ENCODE measurements around the gene TRIM60.
"Not testable (repeated sequence)": the region's sequence is repeated elsewhere in the genome, so short reads cannot be mapped to it uniquely, and the experiment has no call there.

TRIM60 gene

GRCh38 chr4:165055601-165056000, 23.8 kb downstream of the TRIM60 start:
- no peak for DNase-seq

GRCh38 chr4:165058666-165059065, 26.9 kb downstream of the TRIM60 start:
- DNase-seq, result no peak

- no peak for DNase-seq
These were observed 27.6 kb downstream of the TRIM60 start for GRCh38 chr4:165059386-165059785.

GRCh38 chr4:165060938-165061337, 29.1 kb downstream of the TRIM60 start:
- DNase-seq, result no peak

- no peak for DNase-seq
These were observed 38.8 kb downstream of the TRIM60 start for GRCh38 chr4:165070560-165070959.

GRCh38 chr4:165073346-165073745, 41.5 kb downstream of the TRIM60 start:
- not testable (repeated sequence) for DNase-seq

GRCh38 chr4:165077034-165077578, 45.3 kb downstream of the TRIM60 start:
- DNase-seq, result no peak

- DNase-seq, result peak; percentile 4
These were observed 47.7 kb downstream of the TRIM60 start for GRCh38 chr4:165079476-165079875.

GRCh38 chr4:165084787-165085186, 53.0 kb downstream of the TRIM60 start:
- not testable (repeated sequence) for DNase-seq

GRCh38 chr4:165085946-165086345, 54.1 kb downstream of the TRIM60 start:
- no peak for DNase-seq

- DNase-seq, result no peak
These were observed 56.6 kb downstream of the TRIM60 start for GRCh38 chr4:165088366-165088765.

Measured in NCI-H345 (cell line).